Measurements from ENCODE around the gene LRP5.
"Not testable (repeated sequence)": the region's sequence is repeated elsewhere in the genome, so short reads cannot be mapped to it uniquely, and the experiment has no call there.

Gene LRP5

DNA sequence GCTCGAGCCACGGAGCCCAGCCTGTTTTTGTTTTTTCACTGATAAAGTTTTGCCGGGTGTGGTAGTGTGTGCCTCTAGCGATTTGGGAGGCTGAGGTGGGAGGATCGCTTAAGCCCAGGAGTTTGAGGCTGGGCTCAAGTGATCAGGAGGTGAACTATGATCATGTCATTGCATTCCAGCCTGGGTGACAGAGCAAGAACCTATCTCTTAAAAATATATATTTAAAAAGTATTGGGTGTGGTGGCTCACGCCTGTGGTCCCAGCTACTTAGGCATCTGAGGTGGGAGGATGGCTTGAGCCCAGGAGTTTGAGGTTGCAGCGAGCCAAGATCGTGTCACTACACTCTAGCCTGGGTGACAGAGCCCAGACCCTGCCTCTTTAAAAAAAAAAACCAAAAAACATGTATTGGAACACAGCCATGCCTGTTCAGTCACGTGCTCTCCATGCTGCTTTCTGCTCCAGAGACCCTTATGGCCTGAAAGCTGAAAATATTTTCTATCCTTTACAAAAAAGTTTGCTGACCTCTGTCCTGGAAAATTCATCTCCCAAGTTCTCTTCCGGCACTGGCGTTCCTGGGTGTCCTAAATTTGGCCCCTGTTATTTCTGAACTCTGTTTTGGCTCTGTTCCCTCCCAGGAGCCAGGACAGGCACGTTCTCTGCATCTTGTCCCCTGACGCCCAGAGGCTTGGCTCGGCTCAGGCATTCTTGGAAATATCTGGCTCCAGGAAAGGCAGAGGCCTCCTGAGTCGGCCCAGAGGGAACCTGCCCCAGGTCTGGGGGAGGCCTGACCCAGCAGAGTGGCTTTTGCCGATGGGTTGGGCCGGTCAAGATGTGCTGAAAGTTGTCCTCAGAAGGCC, 86.8 kb downstream of the LRP5 start:
- no peak for DNase-seq

DNA sequence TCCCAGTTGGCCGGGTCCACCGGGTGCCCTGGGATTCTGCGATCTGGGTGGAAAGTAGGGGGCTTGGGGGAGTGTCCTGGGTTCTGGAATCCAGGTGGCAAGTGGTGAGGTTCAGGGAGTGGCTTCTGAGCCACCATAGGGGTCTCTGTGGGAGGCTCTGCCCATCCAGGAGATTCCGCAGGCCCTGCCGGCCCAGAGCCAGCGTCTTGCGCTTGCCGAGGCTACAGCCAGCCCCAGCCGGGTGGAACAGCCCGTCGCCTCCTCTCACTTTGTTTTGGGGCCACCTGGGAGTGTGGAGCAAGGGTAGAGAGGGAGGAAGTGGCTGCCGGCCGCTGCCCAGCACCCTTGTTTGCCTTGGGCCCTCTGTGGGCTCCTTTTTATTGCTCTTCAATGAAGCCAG, 87.5 kb downstream of the LRP5 start:
- no peak for DNase-seq

DNA sequence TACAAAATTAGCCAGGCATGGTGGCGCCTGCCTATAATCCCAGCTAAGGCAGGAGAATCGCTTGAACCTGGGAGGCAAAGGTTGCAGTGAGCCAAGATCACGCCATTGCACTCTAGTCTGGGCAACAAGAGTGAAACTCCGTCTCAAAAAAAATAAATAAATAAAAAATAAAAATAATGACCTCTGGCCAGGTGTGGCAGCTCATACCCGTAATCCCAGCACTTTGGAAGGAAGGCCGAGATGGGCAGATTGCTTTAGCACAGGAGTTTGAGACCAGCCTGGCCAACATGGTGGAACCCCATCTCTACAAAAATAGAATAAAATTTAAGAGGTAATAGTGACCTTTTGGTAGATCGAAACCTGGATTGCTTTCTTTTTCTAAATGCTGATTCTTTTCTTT, 88.2 kb downstream of the LRP5 start:
- not testable (repeated sequence) for DNase-seq

DNA sequence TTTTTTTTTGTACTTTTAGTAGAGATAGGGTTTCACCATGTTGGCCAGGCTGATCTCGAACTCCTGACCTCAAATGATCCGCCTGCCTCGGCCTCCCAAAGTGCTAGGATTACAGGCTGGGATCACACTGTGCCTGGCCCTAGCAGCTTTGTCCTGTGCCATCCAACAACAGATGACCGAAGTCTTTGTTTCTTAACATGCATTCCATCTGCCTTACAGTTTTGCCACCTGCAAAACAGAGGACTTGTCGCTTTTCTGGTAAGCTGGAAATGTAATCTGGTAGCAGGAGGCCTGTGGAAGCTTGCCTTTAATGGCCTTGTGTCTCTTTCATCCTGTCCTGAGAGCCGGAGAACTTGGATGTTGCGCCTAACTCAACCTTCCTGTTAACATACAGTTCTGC, 89.5 kb downstream of the LRP5 start:
- no peak for DNase-seq

DNA sequence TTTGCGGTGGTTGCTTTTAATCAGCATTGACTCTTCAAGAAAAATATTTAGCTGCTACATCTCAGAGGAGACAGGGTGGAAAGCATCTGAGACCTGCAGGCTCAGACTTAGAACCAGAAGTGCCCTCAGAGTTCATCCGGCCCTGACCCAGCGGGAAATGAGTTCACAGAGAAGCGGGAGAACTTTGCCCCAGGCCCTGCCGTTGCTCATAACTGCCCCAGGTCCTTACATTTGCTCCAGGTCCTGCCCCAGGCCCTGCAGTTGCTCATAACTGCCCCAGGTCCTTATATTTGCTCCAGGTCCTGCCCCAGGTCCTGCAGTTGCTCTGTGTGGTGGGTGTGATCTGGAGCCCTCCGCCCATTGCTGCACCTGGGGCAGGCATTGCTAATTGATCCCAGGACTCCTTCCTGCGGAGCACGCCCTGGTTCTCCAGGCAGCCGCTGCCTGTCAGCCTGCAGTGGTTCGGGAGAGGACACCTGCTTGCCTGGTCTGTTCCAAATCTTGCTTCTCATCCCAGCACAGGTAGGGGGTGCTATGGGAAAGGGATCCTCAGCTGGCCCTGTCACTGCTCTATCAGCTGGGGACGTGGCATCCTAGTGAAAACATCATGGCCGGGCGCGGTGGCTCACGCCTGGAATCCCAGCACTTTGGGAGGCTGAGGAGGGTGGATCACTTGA, 90.1 kb downstream of the LRP5 start:
- no peak for DNase-seq

DNA sequence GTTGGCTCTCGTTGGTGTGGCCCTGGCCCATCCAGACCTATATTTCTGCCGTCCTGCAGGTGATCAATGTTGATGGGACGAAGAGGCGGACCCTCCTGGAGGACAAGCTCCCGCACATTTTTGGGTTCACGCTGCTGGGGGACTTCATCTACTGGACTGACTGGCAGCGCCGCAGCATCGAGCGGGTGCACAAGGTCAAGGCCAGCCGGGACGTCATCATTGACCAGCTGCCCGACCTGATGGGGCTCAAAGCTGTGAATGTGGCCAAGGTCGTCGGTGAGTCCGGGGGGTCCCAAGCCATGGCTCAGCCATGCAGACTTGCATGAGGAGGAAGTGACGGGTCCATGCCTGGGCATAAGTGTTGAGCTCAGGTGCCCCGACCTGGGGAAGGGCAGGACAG, 91.0 kb downstream of the LRP5 start:
- DNase-seq = no peak

DNA sequence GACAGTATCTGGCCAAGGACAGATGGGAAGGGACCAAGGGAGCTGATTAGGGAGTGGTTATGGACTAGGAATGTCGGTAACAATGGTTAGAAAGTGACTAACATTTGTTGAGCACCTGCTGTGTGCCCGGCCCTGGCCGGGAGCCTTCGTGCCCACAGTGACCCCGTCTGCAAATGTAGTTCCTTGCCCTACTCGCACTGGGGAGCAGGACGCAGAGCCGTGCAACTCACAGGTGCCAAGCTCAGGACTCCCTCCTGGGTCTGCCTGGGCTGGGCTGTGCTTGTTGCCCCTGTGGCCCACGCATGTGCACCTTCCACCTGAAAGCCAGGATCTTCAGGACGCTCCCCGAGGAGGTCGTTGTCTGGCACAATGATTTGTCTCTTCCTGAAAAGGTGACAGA, 91.4 kb downstream of the LRP5 start:
- no peak for DNase-seq

DNA sequence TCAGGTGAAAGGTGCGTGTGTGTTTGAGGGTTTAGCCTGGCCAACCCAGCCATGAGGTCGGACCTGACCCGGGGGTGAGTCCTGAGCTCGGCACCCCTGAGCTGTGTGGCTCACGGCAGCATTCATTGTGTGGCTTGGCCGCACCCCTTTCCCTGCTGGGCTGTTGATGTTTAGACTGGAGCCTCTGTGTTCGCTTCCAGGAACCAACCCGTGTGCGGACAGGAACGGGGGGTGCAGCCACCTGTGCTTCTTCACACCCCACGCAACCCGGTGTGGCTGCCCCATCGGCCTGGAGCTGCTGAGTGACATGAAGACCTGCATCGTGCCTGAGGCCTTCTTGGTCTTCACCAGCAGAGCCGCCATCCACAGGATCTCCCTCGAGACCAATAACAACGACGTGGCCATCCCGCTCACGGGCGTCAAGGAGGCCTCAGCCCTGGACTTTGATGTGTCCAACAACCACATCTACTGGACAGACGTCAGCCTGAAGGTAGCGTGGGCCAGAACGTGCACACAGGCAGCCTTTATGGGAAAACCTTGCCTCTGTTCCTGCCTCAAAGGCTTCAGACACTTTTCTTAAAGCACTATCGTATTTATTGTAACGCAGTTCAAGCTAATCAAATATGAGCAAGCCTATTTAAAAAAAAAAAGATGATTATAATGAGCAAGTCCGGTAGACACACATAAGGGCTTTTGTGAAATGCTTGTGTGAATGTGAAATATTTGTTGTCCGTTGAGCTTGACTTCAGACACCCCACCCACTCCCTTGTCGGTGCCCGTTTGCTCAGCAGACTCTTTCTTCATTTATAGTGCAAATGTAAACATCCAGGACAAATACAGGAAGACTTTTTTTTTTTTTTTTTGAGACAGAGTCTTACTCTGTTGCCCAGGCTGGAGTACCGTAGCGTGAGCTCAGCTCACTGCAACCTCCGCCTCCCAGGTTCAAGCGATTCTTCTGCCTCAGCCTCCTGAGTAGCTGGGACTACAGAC, 94.2 kb downstream of the LRP5 start:
- DNase-seq = no peak

DNA sequence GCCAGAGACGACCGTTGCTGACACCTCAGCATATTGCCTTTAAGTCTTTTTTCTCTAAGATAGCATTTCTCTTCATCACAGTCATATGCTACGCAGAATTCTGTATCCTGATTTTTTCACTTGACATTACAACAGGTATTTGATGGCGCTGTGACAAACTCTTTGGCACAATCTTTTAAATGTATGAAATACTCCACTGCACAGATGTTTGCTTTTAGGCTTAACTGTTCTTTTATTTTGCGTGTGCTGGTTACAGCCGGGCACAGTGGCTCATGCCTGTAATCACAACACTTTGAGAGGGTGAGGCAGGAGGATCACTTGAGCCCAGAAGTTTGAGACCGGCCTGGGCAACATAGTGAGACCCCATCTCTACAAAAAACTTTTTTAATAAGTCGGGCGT, 96.1 kb downstream of the LRP5 start:
- DNase-seq = no peak

DNA sequence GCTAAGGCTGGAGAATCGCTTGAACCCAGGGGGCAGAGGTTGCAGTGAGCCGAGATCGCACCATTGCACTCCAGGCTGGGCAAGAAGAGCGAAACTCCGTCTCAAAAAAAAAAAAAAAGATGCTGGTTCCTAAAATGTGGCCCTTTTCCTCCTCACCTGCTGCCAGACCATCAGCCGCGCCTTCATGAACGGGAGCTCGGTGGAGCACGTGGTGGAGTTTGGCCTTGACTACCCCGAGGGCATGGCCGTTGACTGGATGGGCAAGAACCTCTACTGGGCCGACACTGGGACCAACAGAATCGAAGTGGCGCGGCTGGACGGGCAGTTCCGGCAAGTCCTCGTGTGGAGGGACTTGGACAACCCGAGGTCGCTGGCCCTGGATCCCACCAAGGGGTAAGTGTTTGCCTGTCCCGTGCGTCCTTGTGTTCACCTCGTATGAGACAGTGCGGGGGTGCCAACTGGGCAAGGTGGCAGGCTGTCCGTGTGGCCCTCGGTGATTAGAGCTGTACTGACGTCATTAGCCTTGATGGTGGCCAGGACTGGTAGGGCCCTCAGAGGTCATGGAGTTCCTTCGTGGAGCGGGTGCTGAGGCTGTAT, 97.5 kb downstream of the LRP5 start:
- DNase-seq = no peak

DNA sequence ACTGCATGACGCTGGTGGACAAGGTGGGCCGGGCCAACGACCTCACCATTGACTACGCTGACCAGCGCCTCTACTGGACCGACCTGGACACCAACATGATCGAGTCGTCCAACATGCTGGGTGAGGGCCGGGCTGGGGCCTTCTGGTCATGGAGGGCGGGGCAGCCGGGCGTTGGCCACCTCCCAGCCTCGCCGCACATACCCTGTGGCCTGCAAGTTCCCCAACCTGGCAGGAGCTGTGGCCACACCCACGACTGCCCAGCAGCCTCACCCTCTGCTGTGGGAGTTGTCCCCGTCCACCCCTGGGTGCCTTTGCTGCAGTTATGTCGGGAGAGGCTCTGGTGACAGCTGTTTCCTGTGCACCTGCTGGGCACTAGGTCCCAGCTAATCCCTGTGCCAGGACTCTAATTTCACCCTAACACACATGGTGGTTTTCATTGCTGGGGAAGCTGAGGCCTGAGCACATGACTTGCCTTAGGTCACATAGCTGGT, 99.2 kb downstream of the LRP5 start:
- no peak for DNase-seq

DNA sequence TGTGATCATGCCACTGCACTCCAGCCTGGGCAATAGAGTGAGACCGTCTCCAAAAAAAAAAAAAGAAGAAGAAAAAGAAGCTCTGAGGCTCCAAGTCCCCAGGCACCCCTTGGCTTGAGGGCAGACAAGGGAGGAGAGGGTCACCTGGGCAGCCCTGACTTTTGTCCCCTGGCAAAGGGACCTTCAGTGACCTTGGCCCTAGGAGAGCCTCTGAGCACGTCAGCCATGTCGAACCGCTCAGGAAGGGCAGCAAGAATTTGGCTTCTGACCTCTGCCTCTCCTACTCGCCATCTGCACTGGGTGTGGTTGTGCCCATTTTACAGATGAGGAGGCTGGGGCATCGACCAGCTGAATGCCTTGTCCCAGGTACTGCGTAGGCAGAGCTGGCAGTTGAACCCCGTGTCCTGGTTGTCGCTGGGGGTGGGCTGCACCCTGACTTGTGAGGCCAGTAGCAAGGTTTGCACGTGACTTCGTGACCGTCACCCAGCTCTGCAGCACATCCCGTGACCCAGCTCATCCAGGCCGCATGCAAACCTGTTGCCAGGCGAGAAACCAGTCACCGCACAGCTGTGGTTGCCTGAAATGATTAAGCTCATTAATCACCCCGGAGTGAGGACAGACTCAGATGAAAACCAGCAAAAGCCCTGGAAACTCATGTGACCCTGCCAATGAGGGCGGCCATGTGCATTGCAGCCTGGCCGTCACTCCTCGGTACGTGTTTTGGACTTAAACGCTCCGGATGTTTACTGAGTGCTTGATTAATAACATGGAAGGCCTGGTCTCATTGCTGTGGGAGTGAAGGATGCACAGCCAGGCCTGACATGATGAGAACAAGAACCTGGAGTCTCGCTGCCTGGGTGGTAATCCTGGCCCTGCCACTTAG, 100.4 kb downstream of the LRP5 start:
- no peak for DNase-seq

DNA sequence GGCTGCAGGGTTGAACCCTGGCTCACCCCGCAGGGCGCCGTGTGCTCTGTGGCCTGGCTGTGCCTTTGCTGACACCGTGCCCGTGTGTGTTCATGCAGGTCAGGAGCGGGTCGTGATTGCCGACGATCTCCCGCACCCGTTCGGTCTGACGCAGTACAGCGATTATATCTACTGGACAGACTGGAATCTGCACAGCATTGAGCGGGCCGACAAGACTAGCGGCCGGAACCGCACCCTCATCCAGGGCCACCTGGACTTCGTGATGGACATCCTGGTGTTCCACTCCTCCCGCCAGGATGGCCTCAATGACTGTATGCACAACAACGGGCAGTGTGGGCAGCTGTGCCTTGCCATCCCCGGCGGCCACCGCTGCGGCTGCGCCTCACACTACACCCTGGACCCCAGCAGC, 101.2 kb downstream of the LRP5 start:
- no peak for DNase-seq

DNA sequence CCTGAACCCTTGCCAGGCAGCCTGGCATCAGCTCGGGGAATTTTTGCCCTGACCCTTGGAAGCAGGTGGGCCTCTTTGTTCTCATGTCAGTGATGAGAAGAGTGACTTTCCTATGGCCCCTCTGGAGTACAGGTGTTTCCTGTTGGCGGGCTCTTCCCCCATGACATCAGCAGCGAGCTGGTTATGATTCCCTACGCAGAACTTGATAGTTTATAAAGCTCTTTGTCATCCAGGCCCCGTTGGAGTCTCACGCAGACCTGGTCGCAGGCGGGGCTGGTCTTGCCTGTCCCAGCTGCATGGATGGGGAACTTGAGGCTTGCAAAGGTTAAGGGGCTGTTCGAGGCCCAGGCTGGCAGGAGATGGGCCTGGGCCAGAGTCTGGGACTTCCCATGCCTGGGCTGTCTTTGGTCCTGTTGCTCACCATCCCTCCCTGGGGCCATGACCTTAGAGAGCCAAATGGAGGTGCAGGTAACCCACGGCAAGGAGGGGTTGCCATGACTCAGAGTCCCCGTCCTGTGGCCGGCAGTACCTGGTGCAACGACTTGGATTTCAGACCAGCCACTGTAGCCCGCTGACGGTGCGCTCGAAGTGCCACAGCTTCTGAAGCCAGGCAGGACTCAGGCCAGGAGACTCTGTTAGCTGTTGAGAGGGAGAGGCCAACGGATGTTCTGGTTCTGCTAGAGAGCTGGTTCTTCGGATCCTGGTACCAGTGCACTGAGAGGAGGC, 102.3 kb downstream of the LRP5 start:
- no peak for DNase-seq

DNA sequence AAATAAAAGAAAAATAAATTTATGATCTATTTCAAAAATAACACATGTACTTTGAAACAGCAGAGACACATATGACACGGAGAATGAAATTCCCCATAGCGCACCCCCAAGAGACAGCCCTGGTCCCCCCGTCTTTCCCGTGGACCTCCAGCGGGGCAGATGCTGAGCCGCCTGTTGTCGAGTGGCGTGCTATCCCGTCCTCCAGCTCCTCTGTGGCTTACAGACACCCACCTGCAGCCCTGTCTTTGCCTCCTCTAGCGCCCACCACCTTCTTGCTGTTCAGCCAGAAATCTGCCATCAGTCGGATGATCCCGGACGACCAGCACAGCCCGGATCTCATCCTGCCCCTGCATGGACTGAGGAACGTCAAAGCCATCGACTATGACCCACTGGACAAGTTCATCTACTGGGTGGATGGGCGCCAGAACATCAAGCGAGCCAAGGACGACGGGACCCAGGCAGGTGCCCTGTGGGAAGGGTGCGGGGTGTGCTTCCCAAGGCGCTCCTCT, 103.7 kb downstream of the LRP5 start:
- no peak for DNase-seq

DNA sequence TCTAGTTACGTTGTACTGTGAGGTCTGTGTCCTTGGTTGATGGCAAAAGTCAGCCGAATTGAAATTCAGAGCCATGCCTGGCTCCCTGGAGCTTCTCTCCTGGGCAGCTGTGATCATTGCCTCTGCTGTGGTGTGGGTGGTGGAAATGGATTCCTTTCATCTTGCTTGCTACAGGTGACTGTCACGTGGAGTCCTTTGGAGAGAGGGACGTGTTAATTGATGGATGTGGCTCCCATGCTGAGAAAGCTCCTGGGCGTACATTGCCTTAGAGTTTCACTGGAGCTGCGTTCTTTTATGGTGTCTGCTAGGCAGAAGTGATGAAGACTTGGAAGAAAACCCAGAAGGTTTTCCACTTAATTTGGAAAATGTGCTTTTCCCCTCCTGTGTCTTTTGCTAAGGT, 106.3 kb downstream of the LRP5 start:
- no peak for DNase-seq

DNA sequence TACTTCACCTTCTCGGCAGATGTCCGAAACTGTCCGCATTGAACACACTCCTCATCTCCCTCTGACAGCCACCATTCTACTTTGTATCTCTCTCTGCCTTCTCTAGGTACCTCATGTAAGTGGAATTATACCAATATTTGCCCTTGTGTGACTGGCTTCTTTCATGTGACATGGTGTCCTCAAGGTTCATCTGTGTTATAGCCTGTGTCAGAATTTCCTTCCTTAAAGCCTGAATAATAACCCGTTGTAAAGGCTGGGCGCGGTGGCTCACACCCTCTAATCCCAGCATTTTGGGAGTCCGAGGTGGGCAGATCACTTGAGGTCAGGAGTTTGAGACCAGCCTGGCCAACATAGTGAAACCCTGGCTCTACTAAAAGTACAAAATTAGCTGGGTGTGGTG, 107.8 kb downstream of the LRP5 start:
- no peak for DNase-seq

DNA sequence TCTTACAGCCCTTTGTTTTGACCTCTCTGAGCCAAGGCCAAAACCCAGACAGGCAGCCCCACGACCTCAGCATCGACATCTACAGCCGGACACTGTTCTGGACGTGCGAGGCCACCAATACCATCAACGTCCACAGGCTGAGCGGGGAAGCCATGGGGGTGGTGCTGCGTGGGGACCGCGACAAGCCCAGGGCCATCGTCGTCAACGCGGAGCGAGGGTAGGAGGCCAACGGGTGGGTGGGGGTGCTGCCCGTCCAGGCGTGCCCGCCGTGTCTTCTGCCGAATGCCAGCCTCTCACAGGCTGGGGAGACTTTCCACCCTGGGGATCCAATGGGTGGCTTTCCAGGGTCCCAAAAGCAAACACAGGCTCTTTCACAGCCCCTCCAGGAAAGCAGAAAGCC, 111.1 kb downstream of the LRP5 start:
- no peak for DNase-seq

DNA sequence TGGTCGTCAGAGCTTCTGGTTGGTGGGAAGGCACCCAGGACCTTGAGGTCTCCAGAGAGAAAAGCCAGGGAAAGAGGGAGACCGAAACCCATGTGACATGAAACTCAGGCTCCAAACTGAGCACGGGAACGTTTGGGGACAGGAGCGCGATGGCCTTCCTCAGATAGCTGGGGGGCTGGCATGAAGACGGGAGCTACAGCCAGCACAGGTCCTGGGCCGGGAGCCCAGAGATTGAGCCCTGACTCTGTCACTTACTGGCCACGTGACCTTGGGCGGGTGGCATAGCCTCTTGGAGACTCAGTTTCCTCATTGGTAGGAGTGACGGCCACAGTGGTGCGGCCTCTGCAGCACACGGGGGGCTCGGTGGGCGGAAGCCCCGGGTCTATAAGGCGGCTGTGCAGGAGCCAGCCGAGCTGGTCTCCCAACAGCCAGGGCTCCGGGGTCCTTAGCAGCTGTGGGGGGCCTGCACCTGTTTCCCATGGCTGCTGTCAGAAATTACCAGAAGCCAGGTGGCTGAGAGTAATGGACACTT, 111.8 kb downstream of the LRP5 start:
- no peak for DNase-seq

All from activated CD4-positive, CD25-positive, alpha-beta regulatory T cell treated with anti-CD3 and anti-CD28 coated beads, Interleukin-2, amount 50 U/mL, for 72 hours (primary cell).